GM21526 (cell line): ENCODE data around the gene MAPK9.

Experiments used
- ATAC-seq: cut with Tn5 transposase; IDR thresholded peaks from one replicate; pipeline ENCODE4 v1.9.1; 2021; ENCODE audit warnings: moderate library complexity; ENCODE audit not compliant: unreplicated experiment, low FRiP score

The MAPK9 gene

DNA sequence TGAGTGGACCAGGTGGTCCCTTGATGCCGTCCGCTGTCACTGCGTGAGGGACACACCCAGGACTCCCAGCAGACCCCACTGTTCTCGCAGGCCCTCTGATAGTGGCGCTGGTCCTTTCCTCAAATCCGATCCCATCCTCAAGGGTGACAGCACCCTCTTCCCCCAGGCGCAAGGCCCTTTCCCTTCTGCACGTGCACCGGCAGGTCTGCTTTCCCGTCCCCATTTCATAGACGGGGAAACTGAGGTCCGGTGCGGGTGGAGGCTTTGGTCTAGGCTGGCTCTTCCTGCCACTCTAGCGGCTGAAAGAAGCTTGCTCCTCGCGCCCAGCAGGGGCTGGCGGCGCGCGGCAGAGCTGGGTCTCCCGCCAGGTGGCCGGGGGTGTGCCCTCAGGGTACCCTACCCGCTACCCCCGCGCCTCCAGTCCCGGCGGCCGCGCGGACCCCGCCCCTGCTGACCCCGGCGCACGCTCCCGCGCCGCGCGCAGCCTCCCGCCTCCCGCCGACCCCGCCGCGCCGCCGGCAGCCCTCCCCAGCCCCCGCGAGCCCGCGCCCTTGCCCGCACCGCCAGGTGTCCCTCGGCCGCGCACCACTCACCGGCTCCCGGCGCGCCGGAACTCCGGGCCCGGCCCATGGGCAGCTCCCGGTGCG is 83.3 kb downstream of the MAPK9 start:
- no peak for ATAC-seq

DNA sequence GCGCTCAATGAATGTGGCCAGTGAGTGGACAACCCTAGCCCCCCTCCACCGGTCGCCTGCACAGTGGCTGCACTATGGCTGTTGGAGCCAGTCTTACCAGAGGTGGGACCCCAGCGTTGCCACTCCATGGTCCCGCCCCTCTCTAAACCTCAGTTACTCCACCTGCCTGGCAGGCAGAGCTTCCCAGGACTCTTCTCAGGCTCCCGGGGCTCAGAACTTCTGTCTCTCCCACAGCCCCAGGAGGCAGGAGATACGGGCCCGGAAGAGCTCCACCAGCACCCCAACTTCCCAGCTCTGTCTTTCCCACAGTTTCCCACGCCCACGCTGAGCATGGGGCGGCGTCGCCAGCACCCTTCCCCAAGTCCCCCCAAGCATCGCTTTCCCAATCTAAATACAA is 83.8 kb downstream of the MAPK9 start:
- no peak for ATAC-seq

DNA sequence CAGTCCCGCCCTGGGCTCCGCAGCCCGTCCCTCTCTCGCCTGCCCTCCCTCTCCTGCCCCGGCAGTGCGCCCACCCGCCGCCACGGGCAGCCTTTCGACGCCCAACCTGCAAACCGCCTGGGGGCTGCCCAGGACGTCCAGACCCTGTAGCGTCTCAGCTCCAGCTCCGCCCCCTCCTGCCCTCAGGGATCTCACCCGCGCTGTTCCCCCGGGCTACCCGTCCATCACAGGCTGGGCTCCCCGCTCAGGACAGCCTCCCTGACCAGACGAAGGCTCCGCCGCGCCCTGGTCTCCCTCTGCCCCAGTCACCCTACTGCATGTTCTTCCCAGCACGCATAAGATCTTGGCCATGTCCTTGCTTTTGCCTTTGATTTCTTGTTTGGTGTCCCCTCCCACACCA is 84.3 kb downstream of the MAPK9 start:
- no peak for ATAC-seq

DNA sequence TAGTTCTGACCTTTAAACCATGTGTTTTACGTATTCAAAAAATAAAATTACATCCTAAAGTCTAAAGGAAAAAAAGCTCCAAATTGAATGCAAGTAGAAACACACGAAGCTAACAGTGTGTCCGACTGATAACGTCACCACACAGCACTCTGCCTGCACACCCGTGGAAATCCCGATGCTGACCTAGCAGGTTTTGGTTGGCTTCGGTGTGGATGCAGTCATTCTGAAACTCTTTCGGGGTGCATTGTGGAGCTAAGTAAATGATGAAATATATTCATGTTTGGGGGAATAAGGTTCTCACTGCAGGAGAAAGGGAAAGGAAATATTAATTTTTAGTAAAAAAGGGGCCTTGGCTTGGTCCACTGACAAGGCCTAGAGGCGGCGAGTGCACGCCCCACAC is 84.9 kb downstream of the MAPK9 start:
- ATAC-seq, result no peak

DNA sequence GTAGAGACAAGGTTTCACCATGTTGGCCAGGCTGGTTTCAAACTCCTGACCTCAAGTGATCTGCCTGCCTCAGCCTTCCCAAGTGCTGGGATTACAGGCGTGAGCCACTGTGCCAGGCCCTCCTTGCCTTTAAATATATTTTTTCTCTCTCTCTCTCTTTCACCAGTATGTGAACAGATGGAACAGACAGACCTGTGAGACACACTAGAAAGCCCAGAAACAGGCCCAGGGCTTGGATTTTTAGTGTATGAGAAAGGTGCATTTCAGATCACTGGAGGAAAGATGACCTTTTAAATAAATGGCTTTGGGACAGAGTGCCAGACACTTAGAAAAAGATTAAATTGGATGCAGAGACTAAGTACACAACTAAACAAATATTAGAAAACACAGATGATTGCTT is 86.0 kb downstream of the MAPK9 start:
- ATAC-seq, result no peak

DNA sequence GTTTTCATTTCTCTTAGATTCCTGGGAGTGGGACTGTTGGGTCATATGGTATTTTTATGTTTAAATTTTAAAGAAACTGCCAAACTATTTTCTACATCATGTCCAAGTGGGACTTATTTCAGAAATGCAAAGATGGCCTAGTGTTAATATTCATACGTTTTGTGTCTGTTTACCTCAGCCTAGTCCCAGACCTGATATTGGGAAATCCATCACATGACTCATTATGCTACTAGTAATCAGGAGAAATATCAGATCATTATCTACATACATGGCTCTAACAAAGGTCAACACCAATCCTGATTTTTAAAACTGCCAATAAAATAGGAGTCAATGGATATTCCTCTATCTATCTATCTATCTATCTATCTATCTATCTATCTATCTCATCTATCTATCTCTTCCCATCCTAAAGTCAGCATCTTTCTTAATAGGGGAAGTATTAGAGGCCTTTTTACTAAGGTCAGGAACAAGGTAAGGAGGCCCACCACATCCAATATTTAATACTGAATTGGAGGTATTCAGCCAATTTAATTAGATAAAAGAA is 87.5 kb downstream of the MAPK9 start:
- no peak for ATAC-seq

DNA sequence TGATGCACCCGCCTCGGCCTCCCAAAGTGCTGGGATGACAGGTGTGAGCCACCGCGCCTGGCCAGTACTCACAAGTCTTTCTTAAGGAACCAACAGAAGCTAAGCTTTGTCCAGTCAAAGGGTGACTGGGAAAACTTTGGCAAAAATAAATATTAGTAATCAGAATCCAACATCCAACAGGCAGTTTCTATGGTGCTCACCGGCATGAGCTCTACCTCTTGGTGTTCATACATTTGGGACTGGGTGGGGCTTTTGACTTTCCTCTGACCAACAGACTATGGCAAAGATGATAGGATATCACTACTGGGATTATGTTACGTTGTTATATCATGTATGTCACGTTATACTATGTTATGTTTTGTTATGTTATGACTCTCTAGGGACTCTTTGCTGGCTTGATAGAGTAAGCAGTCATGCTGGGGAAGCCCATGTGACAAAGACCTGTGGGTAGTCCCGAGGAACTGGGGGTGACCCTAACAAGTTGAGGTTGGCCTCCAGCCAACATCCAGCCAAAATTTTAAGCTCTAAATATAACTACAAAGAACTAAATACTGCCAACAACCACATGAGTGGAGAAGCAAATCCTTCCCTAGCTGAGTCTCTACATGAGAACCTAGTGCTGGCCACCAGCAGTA is 88.8 kb downstream of the MAPK9 start:
- ATAC-seq, result no peak

DNA sequence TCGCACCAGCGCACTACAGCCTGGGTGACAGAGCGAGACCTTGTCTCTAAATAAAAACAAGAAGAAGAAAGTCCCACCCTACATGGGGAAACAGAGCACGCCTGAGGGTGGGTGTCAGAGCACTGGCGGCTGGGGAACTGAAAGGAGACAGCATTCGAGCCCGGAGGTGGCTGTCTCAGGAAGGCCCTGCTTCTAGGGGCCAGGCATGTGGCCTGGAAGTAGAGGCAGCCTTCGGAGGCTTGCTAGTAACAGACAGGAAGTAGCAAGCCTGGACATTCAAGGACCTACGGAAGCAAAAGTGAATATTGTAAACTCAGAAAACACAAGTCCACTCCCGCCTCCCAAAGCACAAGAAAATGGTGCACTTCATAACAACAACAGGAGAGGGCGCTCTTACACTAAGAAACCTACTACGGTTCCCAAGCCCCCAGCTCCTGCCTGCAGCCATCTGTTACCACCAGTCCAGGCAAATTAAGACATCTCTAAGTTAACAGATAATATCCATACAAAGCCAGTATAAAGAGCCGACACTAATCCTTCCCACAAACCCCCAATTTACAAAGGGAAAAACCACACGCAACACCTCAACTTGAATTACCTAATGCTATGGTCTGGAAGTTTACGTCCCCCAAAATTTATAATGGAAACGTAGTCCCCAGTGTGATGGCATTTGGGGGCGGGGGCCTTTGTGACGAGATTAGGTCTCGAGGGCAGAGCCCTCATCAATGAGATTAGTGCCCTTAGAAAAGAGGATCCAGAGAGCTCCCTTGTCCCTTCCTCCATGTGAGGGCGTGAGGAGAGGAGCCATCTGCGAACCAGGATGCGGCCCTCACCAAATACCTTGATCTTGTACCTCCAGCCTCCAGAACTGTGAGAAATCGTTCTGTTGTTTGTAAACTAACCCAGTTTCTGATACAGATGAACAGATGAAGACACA is 90.6 kb downstream of the MAPK9 start:
- no peak for ATAC-seq

DNA sequence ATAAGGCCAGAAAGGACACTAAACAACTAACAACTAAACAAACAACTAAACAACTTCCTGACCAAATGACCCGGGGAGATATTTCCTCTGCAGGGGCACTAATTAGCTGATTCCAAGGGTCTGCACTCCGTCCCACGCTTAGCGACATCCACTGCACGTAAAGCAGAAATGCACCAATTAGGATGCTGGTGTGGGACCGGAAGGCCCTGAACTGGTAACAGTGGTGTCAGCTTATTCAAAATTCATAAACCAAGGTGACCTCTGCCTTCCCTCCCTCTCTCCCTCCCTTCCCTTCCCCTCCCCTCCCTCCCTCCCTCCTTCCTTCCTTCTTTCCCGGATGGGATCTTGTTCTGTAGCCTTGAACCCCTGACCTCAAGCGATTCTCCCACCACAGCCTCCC is 92.5 kb downstream of the MAPK9 start:
- no peak for ATAC-seq

DNA sequence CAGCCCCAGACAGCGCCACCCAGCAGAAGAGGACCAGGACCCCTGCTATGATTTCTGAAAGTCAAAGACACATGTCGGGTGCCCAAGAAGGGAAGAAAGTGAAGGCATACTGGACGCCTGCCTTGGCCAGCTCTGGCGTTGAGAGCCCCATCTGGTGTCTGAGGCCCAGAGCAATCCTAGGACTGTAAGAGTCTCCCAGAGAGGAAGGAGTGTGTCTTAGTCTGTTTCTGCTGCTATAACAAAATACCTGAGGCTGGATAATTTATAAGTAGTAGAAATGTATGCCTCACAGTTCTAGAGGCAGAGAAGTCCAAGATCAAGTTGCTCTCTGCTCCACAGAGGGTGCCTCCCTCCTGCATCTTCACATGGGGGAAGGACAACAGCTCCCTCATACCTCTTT is 93.7 kb downstream of the MAPK9 start:
- ATAC-seq, result no peak

DNA sequence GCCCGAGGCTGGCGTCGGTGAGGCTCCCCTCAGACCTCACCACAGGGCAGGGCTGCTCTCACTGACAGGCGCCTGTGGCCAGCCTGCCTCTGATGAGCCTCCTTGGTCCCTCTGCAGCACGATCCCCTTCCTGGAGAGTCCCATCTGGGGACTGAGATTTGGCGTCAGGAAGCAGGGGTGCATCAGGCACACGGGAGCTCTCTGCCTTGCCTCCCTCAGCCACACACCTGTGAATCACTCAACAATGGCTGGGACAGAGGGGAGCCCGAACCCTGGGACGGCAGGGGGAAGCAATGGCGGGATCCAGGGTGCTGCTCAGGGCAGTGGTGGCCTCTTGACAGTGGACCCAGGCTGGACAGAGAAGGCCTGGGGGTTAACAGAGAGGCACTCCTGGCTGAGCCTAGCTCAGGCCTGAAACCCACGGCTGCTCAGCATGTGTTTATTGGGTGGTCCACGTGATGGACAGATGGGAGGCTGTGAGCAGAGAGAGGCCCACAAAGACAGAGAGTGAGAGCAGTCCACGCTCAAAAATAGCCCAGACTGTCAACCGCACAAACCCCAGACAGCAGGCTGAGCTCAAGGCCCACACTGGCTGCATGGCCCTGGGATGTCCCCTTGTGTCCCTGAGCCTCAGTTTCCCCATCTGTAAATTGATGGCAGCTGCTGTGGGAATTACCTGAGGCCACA is 94.7 kb downstream of the MAPK9 start:
- no peak for ATAC-seq

DNA sequence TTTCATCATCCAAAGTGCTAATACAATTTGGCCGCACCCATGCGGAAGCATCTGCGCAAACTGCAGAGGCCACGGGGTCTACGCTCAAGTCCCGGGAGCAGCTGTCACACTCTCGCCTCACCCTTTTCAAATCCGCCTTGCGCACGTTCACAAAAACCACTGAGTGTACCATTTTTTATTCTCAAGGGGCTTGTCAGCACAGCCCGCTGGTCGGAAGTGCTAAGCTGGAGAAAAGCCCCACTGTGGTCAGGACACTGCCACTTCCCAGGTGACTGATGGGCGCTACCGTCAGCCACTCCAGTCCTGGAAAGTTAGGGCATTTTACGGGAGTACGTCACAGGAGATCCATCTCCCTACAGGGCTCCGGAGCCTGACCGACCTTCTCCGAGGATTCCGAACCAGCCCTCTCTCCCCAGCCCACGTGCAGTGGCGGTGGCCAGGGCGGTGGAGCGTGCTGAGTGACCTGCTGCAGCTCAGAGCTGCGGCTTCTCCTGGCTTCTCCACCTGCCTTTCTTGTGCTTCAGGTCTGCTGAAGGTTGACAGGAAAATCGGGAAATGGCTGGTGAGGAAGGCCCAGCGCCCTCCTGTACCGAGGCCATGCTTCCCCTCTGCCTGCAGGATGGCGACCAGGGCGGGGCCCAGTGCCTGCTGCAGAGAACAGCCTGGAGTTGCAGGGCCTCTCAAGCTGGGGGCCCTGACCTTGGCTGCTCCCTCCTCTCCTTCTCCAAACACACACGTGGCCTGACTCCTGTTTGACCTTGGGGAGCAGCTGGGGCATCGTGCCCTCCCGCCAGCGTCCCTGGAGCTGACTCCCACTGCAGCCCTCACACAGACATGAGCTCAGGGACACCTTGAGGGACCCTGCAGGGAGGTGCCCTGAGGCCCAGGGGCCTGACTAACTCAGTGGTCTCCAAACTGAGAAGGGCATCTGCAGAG is 97.2 kb downstream of the MAPK9 start:
- ATAC-seq, result no peak

DNA sequence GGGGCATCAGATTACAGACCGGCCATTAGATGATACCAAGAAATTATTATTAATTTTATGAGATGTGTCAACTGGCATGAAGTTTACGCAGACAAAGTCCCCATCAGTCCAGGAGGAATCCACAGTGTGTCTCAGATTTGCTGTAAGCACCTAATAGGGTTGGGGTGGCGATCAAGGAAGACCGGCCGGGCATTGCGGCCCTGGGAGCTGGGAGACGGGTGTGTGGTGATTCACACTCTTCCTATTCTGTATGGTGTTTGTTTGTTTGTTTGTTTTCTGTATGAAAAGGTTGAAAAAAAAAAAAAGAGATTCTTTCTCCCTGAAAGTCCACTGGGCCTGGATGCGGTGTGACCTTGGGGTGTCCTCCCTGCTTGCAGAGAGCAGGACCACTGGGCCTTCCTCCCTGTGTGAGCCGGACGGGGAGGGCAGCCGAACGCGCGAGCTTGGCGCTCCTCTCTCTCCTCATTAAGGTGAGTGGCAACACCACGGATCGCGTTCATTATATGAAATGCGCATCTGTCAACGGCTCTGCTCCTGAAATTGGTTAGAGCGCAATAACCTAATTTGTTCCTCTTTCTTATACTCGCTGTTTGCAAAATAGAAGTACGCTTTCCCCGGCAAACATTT is 98.0 kb downstream of the MAPK9 start:
- no peak for ATAC-seq

DNA sequence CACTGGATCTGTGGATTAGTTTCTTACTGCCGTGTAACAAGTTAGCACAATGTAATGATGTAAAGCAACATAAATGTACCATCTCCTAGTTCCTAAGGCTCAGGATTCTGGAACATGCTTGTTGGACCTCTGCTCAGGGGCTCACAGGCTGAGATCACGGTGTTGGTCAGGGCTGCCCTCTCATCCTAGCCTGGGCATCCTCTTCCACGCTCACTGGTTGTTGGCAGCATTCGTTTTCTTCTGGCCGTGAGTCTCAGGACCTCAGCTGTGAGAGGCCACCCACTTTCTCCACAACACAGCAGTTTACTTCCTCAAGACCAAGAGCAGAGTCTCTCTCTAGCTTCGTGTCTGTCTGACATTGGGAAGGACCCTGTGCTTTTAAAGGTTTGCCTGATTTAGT is 100.2 kb downstream of the MAPK9 start:
- no peak for ATAC-seq

DNA sequence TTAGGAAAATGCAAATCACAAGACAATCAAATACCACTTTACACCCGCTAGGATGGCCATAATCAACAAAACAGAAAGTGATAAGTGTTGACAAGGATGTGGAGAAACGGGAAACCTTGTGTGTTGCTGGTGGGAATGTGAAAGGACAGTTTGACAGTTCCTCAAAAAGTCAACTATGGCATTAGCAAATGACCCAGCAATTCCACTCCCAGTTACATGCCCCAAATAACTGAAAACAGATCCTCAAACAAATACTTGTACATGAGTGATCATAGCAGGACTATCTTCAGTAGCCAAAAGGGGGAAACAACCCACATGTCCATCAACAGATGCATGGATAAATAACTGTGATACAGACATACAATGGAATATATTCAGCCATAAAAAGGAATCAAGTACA is 104.1 kb downstream of the MAPK9 start:
- ATAC-seq, result no peak
